ENCODE results near the gene CASZ1. TPM values are rescaled to one million over a fixed set of nuclear protein-coding genes. Genes with fewer than 3 reads are reported as not detected.

The CASZ1 gene
- total and polyA plus RNA-seq, 9 donors = 2.4 to 15.7 (median 4.0) TPM

DNA sequence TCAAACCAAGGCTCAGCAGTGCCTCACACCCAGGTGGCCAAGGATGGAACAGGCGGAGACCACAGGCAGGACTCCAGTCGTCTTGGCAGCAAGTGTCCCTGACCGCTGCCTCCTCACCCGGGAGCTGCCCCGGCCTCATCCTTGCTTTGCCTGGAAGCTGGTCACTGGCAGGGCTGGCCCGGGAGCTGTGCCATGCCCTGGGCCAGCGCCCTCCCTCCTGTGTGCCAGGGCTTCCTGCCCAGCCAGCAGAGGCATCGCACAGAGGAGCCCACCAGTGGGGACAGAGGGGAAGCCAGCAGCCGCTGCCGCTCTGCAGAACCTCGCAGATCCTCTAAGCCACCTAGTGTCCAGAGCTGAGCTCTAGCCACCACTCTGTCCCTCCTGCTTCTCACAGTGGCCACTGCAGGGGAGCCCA, 7.8 kb downstream of the CASZ1 start:
- H3K4me3 ChIP-seq = no peak overlapping the region
- H3K27ac ChIP-seq = no peak overlapping the region
- no peak for DNase-seq
- no peaks in the 10 kb centered on the region for H3K27me3 ChIP-seq
- intact Hi-C loops (cut with DNase I) = no loop called here
- 41 to 55% (median 46%) methylated on average over 11 of the region's 11 CpGs for WGBS, 3 donors
- no peak for TF ChIP-seq POLR2A (IDR thresholded peaks at IDR 0.05)
- TF ChIP-seq, protein P1, sequence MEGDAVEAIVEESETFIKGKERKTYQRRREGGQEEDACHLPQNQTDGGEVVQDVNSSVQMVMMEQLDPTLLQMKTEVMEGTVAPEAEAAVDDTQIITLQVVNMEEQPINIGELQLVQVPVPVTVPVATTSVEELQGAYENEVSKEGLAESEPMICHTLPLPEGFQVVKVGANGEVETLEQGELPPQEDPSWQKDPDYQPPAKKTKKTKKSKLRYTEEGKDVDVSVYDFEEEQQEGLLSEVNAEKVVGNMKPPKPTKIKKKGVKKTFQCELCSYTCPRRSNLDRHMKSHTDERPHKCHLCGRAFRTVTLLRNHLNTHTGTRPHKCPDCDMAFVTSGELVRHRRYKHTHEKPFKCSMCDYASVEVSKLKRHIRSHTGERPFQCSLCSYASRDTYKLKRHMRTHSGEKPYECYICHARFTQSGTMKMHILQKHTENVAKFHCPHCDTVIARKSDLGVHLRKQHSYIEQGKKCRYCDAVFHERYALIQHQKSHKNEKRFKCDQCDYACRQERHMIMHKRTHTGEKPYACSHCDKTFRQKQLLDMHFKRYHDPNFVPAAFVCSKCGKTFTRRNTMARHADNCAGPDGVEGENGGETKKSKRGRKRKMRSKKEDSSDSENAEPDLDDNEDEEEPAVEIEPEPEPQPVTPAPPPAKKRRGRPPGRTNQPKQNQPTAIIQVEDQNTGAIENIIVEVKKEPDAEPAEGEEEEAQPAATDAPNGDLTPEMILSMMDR (IDR thresholded peaks at IDR 0.05) = no peak
- TF ChIP-seq EP300 (IDR thresholded peaks at IDR 0.05) = no peak
- no peaks in the 10 kb centered on the region for H3K36me3 ChIP-seq
- H3K9me3 ChIP-seq = no peaks in the 10 kb centered on the region
- no peaks in the 10 kb centered on the region for H3K4me1 ChIP-seq (ENCODE audit: insufficient read depth)

DNA sequence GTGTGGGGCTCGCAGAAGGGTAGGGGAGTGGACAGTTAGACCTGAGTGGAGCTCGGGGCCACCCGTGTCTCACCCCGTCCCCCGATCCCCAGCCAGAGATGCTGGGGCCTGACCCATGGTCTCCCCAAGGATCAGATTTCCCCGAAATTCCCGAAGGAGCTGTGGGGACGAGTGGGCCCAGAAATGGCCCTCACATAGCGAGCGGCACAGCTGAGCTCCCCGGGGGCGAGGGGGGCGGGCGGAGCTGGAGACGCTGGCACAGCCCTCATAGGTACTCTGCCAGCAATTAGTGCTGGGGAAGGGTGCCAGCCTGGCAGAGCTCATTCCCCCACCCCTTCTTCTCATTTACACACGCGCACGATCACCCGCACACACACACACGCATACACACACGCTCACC, 9.2 kb downstream of the CASZ1 start:
- no peaks in the 10 kb centered on the region for H3K36me3 ChIP-seq
- H3K4me1 ChIP-seq (ENCODE audit: insufficient read depth) = no peaks in the 10 kb centered on the region
- H3K27me3 ChIP-seq = no peaks in the 10 kb centered on the region
- intact Hi-C loops (cut with DNase I) = no loop called here
- no peak for TF ChIP-seq EP300 (IDR thresholded peaks at IDR 0.05)
- TF ChIP-seq POLR2A (IDR thresholded peaks at IDR 0.05) = no peak
- TF ChIP-seq, protein P1 (IDR thresholded peaks at IDR 0.05) = no peak
- WGBS, 3 donors = 82 to 86% (median 84%) methylated on average over 21 of the region's 21 CpGs
- no peaks in the 10 kb centered on the region for H3K9me3 ChIP-seq
- H3K27ac ChIP-seq = no peak overlapping the region
- H3K4me3 ChIP-seq = no peak overlapping the region
- no peak for DNase-seq

GRCh38 chr1:10785728-10786638, 10.5 kb downstream of the CASZ1 start:
- intact Hi-C loops (cut with DNase I) = no loop called here
- Histone ChIP-seq H3K27ac (no peak overlapping the region), H3K27me3 (no peaks in the 10 kb centered on the region), H3K4me1 (ENCODE audit: insufficient read depth) (no peaks in the 10 kb centered on the region), H3K36me3 (no peaks in the 10 kb centered on the region), H3K9me3 (no peaks in the 10 kb centered on the region), H3K4me3 (no peak overlapping the region)
- WGBS, 3 donors = 75 to 87% (median 84%) methylated on average over 30 of the region's 30 CpGs
- TF ChIP-seq POLR2A (IDR thresholded peaks at IDR 0.05) = no peak
- TF ChIP-seq, protein P1 (IDR thresholded peaks at IDR 0.05) = no peak
- DNase-seq = no peak

- no peaks in the 10 kb centered on the region for H3K36me3 ChIP-seq
- no peaks in the 10 kb centered on the region for H3K4me1 ChIP-seq (ENCODE audit: insufficient read depth)
- DNase-seq = no peak
- WGBS, 3 donors = 32 to 47% (median 43%) methylated on average over 11 of the region's 11 CpGs
- no peak overlapping the region for H3K27ac ChIP-seq
- intact Hi-C loops (cut with DNase I) = no loop called here
- TF ChIP-seq, protein P1 (IDR thresholded peaks at IDR 0.05) = no peak
- TF ChIP-seq POLR2A (IDR thresholded peaks at IDR 0.05) = no peak
- no peak for TF ChIP-seq EP300 (IDR thresholded peaks at IDR 0.05)
- no peaks in the 10 kb centered on the region for H3K9me3 ChIP-seq
- no peaks in the 10 kb centered on the region for H3K27me3 ChIP-seq
- H3K4me3 ChIP-seq = no peak overlapping the region
These were observed 11.3 kb downstream of the CASZ1 start for GRCh38 chr1:10784998-10785727.
